Activated gamma-delta T cell (primary cell): ENCODE measurements around the gene TM7SF2.

ENCODE experiments used
- DNase-seq: peaks from one replicate; lab custom pipeline; 2025; lab: John Stamatoyannopoulos, UW

TM7SF2 gene

DNA sequence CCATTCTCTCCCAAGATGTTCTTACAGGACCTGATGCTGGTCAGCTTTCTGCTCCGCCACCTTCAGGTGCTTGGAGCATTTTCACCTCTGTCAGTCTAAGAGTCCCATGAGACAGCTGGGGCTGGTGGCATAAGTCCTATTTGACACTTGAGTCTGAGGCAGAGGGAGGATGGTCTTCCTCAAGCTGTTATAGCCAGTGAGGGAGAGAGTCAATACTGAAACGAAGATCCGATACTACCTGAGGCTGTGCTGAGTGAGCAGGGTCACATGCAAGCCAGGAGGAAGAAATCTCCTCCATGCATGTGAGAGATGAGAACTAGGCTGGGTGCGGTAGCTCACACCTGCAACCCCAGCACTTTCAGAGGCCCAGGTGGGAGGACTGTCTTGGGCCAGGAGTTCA, 22.1 kb upstream of the TM7SF2 start:
- no peak for DNase-seq

DNA sequence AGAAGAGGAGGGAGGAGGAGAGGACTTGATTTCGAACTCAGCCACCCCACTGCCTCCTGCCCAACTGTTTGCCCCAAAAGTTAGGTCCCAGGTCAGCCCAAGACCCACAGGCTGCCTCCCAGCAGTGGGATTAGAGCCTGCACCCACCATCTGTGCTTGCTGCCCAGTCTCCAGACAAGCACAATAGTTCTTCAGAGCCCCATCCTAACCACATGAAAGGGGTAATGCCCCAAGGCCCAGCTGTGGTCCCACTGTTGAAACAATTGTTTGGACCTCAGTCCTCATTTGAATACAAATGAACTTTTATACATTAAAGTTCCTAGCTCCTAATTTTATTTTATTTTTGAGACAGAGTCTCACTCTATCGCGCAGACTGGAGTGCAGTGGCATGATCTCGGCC, 21.0 kb upstream of the TM7SF2 start:
- no peak for DNase-seq

DNA sequence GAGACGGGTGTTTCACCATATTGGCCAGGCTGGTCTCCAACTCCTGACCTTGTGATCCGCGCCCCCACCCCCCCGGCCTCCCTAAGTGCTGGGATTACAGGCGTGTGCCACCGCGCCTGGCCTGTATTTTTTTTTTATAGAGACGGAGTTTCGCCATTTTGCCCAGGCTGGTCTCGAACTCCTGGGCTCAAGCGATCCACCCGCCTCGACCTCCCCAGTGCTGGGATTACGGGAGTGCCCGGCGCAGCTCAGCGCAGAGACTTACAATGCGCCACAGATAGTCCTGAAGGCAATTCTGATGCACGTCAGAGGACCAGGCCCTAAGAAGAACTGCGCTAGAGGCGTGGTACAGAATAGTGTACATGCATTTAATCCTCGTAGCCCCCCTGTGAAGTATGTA, 16.2 kb upstream of the TM7SF2 start:
- DNase-seq = no peak

DNA sequence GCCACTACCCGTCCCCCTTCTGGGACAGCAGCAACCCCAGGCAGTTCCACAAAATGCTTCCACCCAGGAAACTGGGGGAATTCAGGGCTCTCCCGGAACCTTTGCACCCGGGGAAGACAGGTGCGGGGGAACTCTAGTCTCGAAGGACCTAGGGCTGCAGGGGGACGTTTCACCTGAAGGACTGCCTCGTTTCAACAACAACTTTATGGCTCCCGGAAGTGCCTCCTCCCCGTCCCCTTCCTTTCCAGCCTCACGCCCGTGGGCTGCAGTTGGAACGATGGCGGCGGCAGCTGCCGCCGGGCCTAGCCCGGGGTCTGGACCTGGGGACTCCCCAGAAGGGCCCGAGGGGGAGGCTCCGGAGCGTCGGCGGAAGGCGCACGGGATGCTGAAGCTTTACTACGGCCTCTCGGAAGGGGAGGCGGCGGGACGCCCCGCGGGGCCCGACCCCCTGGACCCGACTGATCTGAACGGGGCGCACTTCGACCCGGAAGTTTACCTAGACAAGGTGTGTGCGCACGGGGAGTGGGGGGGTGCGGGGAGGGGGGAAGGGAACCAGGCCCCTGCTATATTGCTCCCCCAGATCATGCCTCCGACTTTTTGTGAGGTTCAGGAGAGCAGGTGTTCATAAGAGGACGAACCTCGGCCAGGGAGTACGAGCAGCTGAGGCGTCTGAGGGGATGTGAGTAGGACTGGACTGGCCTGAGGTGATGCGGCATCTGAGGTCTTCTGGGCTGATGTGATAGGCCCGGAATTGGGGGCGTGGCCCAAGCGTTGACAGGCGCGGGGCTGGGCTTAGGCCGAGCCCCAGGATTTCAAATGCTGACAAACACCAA, 15.5 kb upstream of the TM7SF2 start, which contains the start of gene VPS51:
Gene VPS51, plus strand, starts transcription at position 241 of the 833 bp plus-strand sequence. Its CDS starts 37 bp downstream, at position 278.
- DNase-seq = peak; percentile 45

DNA sequence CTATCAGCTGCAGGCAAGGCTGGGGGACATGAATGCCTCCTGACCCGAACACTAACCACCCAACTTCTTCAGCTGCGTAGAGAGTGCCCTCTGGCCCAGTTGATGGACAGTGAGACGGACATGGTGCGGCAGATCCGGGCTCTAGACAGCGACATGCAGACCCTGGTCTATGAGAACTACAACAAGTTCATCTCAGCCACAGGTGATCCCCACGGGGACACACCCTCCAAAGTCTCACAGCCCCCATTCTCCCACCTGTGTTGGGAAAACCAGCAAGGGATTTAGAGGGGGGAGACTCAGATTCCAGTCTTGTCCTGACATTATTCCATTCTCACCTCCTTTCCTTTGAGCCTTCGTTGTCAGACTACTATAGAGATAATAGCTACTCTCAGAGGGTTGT, 14.7 kb upstream of the TM7SF2 start:
- DNase-seq = no peak

DNA sequence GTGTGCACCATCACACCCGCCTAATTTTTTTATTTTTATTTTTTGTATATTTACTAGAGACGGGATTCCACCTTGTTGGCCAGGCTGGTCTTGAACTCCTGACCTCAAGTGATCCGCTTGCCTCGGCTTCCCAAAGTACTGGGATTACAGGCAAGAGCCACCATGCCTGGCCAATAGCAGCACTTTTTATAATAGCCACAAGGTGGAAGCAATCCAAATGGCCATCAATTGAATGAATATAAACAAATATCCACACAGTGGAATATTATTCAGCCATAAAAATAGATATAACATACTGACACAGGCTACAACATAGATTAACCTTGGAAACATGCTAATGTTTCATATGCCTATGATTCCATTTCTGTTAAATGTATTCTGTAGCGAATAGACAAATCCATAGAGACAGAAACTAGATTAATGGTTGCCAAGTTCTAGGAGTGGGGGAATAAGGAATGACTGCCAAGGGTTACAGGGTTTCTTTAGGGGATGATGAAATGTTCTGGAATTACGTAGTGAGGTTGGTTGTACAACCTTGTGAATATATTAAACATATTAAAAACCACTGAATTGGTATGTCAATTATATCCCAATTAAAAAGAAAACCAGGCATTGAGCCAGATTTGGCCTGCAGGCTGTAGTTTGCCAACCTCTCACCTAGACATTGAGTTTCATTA, 10.9 kb upstream of the TM7SF2 start:
- DNase-seq = no peak

DNA sequence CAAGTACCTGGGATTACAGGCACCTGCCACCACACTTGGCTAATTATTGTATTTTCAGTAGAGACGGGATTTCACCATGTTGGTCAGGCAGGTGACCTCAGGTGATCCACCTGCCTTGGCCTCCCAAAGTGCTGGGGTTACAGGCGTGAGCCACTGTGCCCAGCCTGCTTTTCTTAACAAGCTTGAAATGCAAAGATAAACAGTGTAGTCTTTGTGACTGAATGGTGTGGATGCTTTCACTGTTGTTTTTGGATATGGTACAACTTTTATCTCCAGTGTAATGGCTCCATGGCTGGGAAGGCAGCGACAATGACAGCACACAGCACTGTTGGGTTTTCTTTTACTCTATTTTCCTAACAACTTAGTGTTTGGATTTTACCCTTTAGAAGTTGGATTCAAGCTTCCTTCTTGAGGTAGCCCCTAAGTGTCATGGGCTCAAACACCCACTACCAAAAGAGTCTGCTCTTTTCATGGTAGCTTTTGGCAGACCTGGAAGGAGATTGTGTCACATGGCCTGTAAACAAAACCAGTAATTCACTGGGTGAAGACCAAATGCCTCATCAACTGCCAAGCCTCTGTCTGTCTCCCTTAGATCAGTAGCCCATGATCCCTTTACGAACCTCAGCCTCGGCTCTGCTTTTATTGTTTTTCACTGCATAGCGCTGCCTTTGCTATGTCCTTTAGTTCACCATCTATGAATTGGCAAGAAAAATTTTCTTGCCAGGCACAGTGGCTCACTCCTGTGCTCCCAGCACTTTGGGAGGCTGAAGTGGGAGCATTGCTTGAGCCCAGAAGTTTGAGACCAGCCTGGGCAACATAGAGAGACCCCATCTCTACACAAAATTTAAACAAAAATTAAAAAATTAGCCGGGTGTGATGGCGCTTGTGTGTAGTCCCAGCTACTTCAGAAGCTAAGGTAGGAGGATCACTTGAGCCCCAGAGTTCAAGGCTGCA, 9.3 kb upstream of the TM7SF2 start:
- DNase-seq = no peak

DNA sequence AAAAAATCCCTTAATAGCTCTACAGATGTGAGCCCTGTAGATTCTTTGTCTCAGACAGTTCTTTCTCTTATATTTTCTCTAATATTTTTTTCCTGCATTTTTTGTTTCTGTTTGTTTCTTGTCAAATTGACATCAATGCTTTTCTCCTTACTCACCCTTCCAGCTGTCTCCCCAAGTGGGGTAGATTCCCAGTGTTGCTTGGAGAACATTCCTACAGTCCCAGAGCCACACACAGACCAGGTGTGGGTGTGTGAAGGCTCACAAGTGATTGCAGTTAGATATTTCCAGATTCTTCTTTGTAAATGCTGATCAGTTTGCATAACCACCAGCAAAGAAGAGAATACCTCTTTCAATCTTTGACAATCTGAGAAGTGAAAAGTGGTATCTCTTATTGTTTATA, 8.2 kb upstream of the TM7SF2 start:
- no peak for DNase-seq

DNA sequence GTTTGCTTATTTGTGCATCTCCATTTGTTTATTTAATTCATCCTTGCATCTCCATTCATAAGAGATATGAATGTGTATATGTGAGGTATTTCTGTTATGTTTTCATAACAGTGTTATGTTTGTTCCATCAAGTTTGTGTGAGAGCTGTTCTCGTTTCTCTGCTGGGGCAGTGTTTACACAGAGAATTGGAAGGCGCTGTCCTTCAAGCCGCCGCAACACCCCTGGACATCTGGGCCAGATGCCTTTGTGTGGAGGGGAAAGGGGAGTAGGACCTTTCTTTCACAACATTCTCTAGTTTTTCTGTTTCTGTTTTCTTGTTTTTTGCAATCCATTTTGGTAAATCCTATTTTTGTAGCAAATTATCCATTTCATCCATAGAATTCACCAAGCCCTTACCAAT, 7.0 kb upstream of the TM7SF2 start:
- DNase-seq = no peak

DNA sequence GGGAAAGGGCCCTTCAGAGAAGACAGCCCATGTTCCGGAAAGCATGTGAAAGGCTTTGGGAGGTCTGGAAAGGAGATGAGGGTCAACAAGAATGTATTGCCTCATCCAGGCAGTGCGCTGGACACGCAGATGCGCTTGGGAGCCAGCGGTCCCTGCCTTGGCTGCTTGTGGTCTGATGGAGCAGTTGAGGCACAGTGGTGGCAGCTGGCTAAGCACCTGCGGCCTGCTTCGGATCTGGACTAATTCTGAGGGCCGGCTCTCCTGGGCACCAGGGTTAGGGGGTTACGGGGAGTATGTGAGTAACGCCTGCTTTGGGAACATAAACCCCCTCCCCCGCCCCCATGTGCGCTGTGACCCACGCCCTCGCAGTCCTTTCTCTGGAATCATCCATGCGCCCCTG, 4.6 kb upstream of the TM7SF2 start:
- DNase-seq = no peak

DNA sequence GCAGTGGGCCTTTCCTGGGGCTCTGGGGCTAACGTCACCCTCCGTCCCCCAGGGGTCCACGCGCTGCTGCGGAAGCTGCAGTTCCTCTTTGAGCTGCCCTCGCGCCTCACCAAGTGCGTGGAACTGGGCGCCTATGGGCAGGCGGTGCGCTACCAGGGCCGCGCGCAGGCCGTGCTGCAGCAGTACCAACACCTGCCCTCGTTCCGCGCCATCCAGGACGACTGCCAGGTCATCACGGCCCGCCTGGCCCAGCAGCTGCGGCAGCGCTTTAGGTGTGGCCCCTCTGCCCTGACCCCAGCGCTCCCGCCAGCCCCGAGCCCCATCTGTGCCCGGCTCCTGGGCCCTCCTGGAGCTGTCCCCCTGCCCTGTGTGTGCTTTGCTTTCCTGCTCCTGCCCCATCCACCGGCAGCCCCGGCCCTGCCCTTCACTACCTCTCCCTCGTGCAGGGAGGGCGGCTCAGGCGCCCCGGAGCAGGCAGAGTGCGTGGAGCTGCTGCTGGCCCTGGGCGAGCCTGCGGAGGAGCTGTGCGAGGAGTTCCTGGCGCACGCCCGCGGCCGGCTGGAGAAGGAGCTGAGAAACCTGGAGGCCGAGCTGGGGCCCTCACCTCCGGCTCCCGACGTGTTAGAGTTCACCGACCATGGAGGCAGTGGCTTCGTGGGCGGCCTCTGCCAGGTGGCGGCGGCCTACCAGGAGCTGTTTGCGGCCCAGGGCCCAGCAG, 3.8 kb upstream of the TM7SF2 start:
- no peak for DNase-seq

DNA sequence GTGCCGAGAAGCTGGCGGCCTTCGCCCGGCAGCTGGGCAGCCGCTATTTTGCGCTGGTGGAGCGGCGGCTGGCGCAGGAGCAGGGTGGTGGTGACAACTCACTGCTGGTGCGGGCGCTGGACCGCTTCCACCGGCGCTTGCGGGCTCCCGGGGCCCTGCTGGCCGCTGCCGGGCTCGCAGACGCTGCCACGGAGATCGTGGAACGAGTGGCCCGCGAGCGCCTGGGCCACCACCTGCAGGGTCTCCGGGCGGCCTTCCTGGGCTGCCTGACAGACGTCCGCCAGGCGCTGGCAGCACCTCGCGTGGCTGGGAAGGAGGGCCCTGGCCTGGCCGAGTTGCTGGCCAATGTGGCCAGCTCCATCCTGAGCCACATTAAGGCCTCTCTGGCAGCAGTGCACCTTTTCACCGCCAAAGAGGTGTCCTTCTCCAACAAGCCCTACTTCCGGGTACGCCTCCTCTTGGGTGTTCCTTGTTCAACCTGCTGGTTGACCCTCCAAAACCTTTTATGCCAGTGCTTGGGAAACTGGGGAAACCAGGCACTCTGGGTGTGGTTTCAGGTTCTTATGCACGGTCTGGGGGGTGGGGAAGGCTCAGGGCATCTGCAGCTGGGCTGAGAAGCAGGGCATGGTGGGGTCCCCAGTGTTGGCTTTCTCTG, 3.1 kb upstream of the TM7SF2 start:
- no peak for DNase-seq

DNA sequence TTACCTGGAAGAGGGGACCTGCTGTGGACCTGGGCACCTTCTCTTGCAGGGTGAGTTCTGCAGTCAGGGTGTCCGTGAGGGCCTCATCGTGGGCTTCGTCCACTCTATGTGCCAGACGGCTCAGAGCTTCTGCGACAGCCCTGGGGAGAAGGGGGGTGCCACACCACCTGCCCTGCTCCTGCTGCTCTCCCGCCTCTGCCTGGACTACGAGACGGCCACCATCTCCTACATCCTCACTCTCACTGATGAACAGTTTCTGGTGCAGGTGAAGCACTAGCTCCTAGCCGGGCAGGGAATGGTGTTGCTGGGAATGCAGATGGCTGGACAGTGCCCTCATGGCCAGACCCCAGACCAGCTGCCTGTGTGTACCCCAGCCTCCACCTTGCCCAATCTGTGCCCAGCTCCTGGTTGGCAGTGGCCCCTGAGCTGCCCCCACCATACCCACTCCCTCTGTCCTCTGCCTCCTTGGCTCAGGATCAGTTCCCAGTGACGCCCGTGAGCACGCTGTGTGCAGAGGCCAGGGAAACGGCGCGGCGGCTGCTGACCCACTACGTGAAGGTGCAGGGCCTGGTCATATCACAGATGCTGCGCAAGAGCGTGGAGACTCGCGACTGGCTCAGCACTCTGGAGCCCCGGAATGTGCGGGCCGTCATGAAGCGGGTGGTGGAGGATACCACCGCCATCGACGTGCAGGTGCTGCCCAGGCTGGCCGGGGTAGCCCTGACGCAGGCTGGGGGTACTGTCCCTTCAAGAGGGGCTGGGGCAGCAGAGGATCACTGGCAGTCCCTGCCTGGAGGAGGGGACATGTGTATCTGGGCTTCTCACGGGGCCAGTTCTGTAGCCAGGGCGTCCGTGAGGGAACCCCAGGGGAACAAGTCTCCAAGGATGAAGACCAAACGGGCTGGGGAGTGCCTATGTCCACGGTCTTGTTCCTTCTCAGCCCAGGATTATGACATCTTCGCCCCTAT, 2.2 kb upstream of the TM7SF2 start:
- no peak for DNase-seq

DNA sequence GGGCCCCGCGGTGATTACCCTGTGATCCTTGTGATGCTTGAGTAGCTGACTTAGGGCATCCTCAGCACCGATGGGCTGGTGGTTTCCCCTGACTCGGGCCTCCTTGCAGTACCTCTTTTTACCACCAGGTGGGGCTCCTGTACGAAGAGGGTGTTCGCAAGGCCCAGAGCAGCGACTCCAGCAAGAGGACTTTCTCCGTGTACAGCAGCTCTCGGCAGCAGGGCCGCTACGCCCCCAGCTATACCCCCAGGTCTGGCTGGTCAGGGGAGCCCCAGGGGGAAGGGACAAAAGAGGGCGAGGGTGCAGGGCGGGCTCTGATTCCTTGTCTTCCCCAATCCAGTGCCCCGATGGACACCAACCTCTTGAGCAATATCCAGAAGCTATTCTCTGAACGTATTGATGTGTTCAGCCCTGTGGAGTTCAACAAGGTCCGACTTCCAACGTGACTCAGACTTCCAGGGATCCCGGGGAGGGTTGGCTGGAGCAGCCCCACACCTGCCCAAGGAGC, 1.3 kb upstream of the TM7SF2 start:
- no peak for DNase-seq

DNA sequence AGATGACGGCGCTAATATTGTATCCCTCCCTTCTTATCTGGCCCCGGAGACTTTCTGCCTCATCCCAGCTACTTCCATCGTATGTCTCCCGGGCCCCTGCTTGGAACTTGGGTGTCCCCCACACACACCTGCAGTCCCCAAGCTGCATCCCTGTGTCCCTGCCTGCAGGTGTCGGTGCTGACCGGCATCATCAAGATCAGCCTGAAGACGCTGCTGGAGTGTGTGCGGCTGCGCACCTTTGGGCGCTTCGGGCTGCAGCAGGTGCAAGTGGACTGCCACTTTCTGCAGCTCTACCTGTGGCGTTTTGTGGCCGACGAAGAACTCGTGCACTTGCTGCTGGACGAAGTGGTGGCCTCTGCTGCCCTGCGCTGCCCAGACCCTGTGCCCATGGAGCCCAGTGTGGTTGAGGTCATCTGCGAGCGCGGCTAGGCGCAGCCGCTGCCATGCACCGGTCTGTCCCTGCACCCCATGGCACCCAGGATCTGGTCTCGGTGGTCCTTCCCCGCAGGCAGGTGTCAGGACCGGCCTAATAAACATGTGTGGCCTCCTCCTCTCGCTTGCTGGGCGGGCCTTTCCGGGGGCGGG, 421 bp upstream of the TM7SF2 start:
- no peak for DNase-seq

DNA sequence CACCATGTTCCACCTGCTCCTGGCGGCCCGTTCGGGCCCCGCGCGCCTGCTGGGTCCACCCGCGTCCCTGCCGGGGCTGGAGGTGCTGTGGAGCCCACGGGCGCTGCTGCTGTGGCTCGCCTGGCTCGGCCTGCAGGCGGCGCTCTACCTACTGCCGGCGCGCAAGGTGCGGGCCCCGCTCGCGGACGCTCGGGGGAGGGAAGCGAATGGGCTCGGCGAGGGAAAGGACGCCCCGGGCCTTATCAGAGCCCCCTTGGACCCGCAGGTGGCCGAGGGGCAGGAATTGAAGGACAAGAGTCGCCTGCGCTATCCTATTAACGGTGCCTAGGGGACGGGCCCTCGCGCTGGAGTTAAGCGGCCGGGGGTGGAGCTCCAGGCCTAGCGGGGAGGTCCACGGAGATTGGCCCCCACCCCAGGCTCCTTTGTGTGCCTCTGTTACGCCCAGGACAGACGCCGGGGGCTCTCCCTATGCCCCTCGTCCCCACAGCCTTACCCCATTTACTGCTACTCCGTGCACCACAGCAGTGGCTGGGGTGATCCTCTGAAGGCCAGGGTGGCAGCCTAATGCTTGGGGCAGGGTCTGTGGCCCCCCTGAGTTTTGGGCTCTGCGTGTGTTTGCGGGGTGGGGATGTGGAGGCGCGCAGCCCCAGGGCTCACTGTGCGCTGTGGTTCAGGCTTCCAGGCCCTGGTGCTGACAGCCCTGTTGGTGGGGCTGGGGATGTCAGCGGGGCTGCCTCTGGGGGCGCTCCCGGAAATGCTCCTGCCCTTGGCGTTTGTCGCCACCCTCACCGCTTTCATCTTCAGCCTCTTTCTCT, 1.1 kb downstream of the TM7SF2 start:
- peak; percentile 60 for DNase-seq

DNA sequence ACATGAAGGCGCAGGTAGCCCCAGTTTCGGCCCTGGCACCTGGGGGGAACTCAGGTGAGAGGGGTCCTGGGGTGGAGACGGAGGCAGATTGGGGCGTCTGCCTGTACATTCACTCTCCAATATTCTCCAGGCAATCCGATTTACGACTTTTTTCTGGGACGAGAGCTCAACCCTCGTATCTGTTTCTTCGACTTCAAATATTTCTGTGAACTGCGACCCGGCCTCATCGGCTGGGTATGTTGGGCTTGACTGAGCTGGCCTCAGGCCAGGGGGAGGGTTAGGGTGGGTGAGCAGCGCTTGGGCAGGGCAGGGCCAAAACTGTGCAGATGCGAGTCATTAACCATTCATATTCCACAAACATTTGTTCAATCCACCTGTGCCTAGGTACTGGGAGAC, 1.7 kb downstream of the TM7SF2 start:
- no peak for DNase-seq

DNA sequence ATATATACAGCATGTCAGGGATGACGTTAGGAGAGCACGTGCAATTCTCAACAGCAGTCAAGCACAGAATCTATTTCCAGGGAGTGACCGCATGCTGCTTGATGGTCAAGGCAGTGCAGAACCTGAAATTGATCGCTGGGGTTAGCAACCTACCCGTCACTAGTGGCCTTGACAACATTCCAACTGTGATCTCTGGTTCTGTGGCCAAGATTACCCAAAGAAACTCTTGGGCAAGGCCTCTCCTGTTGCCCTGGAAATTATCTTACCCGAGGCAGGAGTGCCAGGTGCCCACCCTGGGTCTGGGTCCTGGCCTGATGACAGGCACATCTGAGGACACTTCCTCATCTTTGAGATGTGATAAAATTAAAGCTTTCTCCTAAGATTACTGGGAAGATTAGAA, 2.2 kb downstream of the TM7SF2 start:
- no peak for DNase-seq
